ENCODE results near the gene MAPK8.
"Not testable (repeated sequence)": the region's sequence is repeated elsewhere in the genome, so short reads cannot be mapped to it uniquely, and the experiment has no call there.

The MAPK8 gene

DNA sequence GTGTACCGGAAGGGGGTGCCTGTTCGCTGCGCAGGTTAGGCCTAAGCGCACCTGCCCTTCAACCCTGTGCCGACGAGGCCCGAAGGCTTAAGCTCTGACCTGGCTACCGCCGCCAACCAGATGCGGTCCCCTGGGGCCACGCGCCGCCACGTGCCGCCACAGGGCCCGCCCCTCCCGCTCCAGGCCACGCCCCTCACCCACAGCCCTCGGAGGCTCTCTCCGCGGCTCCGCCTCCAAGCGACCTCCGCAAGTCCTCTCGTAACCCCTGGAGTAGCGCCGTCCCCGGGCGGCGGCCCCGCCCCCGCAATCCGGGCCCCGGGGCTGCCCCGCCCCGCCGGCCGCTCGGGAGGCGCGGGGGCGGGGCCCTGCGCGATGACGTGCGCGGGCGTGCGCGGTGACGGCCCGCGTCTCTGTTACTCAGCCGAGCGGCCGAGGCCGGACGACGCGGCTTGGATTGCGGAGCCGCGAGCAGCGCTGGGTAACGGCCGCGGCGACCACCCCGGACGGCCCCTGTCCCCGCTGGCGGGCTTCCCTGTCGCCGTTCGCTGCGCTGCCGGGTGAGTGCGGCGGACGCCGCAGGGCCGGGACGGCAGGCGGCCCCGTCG is at the start of gene MAPK8:
Gene MAPK8 (plus strand): TSS at position 413 of the 605 bp plus-strand sequence. CDS start 94,984 bp downstream, outside the sequence.
- peak; percentile 8 to 39 for DNase-seq

DNA sequence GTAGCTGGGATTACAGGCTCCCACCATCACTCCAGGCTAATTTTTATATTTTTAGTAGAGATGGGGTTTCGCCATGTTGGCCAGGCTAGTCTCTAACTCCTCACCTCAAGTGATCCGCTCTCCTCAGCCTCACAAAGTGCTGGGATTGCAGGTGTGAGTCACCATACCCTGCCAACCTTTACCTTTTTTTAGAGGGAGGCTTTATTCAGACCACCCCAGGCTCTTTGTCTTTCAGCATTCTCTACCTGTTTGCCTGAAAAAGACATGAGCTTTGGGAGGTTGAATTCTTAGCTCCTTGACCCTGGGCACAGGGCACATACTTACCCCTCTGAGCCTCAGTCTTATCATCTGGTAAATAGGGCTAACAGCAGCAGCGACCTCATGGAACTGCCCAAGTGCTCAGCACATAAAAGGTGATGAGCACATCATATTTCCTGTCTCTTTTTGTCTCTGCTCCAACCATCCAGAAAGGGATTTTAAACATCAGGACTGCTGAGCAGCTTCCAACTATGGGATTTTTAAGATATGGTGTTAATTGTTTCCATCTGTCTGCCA is 49.0 kb upstream of the MAPK8 start:
- no peak for DNase-seq

DNA sequence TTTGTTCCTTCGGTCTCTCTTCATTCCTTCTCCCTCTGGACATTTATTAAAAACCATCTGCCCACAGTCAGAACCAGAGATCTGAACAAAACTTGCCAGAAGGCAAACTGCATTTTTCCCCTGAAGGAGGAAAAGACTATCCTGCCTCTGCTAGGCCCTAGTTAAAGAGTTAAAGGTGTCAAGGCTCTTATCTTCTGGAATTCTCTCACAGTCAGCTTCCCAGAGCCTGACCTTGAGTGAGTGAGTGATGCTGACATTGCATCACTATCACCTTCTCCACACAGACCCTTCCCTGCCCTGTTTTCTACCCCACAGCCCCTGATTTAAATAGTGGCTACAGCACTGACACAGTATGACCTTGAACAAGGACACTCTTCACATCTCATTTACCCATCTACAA is 48.4 kb upstream of the MAPK8 start:
- no peak for DNase-seq

DNA sequence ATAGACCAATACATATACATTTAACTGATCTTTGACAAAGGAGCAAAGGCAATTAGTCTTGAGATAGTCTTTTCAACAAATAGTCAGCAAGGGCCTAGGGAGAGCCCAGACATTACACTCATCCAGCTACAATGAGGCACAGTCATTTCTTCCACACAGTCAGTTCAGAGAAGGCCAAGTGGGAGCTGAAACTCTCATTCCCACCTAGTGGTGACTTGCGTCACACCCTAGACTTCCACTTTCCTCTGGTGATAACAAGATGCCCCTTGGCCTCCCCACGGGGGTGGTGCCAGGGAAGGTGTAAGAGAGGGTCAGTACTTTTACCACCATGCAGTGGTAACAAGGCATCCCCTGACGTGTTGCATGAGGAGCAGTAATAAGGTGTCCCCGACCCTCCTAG is 39.9 kb upstream of the MAPK8 start:
- no peak for DNase-seq

DNA sequence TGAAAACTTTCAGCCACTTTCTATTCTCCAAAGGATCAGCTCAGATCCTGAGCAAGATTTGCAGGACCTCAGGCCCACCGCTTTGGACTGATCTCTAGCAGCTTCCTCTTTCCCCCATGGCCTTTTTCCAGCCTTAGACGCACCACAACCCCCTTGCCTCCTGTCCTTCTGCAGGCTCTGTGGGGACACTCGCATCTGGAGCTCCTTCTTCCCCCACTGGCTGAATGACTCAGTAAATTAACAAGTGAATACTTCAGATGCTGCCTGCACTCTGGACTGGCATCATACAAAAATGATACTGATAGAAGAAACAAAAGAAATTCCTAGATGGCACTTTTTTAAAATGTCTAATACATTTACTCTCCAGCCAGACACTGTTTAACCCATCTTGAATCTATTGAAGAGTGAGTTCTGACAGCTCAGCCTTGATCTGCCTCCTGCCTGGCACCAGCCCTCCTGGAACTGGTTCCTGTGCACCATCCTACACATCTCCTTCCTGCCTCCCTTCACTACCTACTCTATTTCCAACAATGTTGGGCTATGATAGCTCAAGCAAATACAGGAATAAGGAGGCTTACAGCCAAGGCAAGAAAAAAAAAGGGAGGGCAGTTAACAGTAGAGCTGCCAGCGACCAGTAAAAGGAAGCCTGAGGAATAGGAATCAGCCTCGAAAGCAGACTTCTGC is 35.3 kb upstream of the MAPK8 start:
- no peak for DNase-seq

DNA sequence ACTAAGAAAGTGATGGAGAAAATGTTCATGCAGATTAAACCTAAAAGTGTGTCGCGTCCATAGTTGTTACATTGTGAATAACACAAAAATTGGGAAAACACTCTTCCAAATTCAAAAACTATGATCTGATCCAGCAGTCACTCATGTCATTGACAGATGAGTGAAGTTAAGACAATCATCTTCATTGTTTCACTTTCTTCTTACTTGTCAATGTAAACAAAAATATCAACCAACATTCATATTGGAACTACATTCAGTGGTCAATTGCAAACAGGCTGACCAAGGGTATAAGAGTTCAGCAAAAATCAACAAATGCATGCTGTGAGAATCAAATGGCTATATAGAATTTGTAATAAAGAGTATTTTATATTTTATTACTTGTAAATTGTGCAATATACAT is 33.8 kb upstream of the MAPK8 start:
- DNase-seq: no peak

DNA sequence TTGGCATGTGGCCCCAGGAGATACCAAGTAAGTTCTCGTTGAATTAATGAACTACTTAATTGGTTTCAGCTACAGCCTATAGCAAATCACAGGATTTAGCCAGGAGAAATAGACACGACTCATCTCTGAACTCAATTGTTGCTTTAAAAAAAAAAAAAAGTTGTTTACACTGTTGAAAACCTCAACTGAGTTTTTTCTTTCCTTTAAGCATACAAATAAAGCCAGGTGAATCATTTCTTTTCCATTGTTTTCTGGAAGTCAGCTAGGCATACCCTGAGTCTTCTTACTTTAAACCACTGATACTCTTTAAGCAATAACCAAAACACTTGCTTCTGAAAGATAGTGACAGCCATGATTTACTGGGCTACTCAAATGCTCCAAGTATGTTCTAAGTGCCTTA is 32.7 kb upstream of the MAPK8 start:
- no peak for DNase-seq

DNA sequence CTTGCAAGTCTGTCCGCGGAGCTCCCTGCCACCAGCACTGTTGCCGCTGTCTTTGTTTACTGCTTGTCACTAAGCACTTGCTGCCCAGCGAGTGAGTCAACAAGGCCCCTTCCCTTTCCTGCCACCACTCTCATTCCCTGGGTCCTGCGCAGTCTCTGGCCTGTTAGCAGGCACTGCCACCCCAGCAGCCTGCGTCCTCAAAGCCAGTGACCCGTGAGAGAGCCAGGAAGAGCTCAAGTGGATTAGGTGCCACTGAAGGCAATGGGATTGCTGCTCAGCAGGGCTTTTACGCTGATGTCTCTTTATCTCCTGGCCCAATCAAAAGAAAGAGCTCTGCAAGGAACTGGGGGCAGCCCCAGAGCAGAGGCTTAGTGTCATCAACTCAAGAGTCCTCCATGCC is 31.8 kb upstream of the MAPK8 start, which contains the start of gene FRMPD2:
Gene FRMPD2 (minus strand): TSS at position 61 of the 400 bp plus-strand sequence. CDS start 129 bp downstream, outside the sequence.
- DNase-seq: no peak

- DNase-seq: no peak
These were observed 29.4 kb upstream of the MAPK8 start for GRCh38 chr10:48277093-48277492.

- no peak for DNase-seq
These were observed 27.3 kb upstream of the MAPK8 start for GRCh38 chr10:48279081-48279751.

- not testable (repeated sequence) for DNase-seq
These were observed 24.8 kb upstream of the MAPK8 start for GRCh38 chr10:48281697-48282096.

DNA sequence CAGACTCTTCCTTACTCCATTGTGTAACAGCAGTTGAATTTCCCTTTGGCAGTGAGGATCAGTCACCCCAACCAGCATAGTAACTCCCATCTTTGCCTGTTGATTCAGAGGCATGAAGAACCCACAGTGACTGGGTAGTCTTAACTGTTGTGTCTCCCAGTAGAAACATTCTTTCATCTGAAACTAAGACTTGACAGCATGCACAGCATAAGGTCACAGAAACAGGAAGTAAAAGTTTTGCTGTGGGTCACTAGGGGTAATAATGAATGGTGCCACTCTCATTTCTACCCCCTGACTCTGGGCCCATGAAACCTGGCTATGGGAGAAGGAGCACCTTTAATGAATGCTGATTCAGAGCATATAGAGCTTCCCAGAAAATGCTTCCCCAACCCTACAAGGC is 23.6 kb upstream of the MAPK8 start:
- no peak for DNase-seq

DNA sequence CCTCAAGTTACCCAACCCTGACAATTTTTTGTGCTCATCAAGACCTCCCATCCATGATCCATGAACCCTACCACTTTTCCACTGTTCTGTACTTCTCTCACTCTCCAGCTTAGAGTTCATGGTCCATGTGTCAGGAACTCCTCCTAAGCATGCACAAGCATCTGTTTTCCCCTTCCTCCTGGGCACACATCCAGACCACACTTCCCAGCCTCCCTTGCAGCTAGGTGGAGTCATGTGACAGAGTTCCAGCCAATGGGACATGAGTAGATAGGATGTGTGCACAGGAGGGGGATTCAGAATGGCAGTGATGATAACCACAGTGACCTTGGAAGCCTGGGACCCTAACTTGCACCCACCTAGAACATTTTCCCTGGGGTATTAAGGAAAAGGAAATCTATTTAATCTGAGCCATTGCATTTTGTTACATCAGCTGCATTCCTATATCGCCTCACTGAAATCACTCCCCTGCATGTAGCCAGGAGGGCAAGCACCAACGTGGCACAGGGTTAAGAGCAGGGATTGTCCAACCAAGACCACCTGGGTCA is 22.4 kb upstream of the MAPK8 start:
- no peak for DNase-seq

GRCh38 chr10:48284811-48285210 is 21.7 kb upstream of the MAPK8 start:
- DNase-seq: no peak

- DNase-seq: no peak
These were observed 20.8 kb upstream of the MAPK8 start for GRCh38 chr10:48285710-48286109.

DNA sequence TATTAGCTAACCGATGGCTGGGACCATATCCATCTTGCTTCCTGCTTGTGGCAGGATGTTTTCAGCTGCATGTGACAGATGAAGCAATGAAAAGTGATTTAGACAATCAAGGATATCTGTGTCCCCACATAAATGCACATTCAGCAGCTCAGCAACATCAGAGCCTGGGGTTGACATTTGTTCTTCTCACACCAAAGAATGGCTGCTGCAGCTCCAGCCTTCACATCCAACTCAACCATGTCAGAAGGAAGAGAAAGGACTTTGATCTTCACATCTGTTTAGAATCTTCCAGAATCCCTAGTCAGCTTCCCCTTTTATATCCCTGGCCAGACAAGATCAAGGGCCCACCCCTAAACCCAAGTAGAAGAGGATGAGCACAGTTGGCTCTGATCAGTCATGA is 20.1 kb upstream of the MAPK8 start:
- DNase-seq: no peak

GRCh38 chr10:48287417-48288391 is 18.8 kb upstream of the MAPK8 start:
- DNase-seq: no peak

- no peak for DNase-seq
These were observed 17.8 kb upstream of the MAPK8 start for GRCh38 chr10:48288661-48289060.

DNA sequence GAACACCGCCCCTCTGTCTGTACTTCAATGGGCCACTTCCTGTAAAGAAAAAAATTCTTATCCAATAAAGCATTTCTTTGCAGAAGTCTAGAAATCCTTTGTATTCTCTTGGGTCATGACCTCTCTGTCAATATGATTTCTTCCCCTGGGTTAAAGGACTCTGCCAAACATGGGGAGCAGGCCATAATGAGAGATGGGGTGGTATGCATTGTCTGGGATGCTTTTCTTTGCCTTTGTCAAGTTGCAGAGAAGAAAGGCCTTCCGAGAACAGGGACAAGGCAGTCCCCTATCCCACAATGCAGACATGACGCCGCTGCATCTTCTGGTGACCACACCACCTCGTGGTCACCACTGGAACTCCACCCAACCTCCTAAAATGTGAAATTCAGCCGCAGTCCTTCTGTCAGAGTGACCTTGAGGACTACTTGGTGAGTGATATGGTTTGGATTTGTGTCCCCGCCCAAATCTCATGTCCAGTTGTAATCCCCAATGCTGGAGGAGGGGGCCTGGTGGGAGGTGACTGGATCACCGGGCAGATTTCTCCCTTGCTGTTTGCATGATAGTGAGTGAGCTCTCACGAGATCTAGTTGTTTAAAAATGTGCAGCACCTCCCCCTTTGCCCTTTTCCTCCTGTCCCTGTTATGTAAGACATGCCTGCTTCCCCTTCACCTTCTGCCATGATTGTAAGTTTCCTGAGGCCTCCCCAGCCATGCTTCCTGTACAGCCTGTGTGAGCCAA is 16.8 kb upstream of the MAPK8 start:
- peak in 1 of 2 experiments; percentile 3 for DNase-seq

DNA sequence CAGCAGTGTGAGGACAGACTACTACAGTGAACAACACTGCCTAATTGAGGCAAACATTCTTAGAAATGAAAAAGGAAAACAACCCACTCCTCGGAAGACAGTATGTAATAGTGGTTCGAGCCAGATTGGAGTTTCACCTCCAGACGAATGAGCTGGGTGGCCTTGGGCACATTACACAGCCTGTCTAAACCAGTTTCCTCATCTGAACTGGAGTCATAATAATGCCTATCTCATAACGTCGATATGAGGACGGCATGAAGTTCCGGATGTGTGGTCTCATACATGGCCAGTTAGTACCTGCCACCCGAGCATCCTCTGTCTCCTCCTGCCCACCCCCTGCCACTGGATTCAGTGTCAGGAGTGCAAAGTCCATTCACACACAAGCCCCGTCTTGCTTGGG is 16.2 kb upstream of the MAPK8 start:
- no peak for DNase-seq

DNA sequence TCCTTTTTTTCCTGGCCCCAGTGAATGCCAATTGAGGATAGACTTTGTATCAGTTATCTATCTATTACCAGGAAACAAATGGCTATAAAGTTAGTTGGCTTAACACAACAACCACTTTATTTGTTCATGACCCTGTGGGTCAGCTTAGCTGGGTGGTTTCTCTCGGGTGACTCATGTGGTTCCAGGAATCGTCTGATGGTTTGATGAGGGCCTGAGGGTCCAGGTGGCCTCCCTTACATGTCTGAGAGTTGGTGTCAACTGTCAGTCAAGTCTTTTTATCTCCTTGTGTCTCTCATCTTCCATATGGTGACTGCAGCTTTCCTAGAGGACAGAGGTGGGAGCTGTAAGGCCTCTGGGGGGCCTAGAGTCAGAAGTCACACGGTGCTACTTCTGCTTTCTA is 15.3 kb upstream of the MAPK8 start:
- no peak for DNase-seq

DNA sequence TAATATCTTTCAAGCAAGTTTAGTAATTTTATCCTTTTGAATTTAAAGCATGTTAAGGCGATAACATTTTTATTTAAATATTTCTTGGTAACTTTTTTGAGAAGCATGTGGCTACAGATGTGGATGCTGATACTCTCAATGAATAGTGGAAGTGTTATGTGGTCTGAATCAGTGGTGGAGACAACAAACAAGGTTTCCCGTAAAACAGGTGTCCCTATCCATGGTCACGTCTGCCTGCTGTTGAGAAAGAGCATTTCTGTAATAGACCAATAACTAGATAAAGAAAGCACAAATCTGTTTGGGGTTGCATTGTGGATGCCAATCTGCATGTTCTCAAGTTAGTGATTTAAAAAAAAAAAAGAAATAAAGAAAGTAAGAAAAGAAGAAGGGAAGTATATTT is 13.9 kb upstream of the MAPK8 start:
- no peak for DNase-seq

All from cerebellar nuclear complex (tissue), 1 donor.